ENCODE measurements around the gene TMBIM1. TPM values are rescaled to one million over a fixed set of nuclear protein-coding genes. Genes with fewer than 3 reads are reported as not detected.
A peak's percentile ranks its signal among the peaks of the same experiment; 100 is the strongest.

TMBIM1 gene
- total and polyA plus RNA-seq, 2 donors (not counting 1 experiment from before 2014, with no cell fraction given), result 170 to 235 TPM

DNA sequence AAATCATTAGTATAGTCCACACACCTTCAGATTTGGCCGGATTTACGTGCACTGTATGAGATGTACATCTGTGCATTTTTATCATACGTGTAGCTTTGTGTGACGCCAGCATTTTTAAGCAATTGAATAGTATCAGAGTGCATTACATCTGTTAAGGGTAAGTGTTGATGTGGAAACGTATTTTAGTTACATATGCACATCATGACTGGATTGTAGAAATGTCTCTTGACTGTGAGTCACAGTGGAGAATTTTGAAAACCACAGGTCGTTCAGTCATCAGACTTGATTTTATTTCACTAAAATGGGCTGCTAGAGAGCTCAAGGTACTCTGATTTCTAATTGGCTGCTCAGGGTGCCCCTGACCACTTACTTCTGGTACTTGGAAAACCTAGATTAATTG is 36.9 kb downstream of the TMBIM1 start:
- Histone ChIP-seq H3K36me3 (ENCODE audit: control insufficient read depth, insufficient read depth, low read length) (peaks cover 16% of the 10 kb centered on the region), H3K27me3 (ENCODE audit: control insufficient read depth, insufficient read depth, low read length) (no peaks in the 10 kb centered on the region), H3K4me2 (ENCODE audit: extremely low read depth, insufficient read depth, low read length) (no peak overlapping the region), H3K4me1 (ENCODE audit: control insufficient read depth, extremely low read depth, insufficient read depth, low read length) (peaks cover 8% of the 10 kb centered on the region), H3K27ac (ENCODE audit: insufficient read depth, low read length) (no peak overlapping the region), H3K4me3 (replicated peaks in 1 of 4; ENCODE audit: control extremely low read depth in 1 of 4, insufficient read depth in 1 of 4, low read depth in 3 of 4, low read length in 4 of 4) (no peak overlapping the region), H2AFZ (ENCODE audit: low read length) (no peak overlapping the region), H3K79me2 (ENCODE audit: control insufficient read depth, insufficient read depth, low read length) (no peaks in the 10 kb centered on the region), H3K9me3 (ENCODE audit: control insufficient read depth, insufficient read depth, low read depth, low read length) (no peaks in the 10 kb centered on the region), H4K20me1 (ENCODE audit: control insufficient read depth, extremely low read depth, insufficient read depth, low read length) (no peaks in the 10 kb centered on the region), H3K9ac (ENCODE audit: insufficient read depth, low read length) (no peak overlapping the region)
- peak; percentile 46 to 67 for DNase-seq (ENCODE audit: low read depth in 2 of 2)
- TF ChIP-seq, protein P1, sequence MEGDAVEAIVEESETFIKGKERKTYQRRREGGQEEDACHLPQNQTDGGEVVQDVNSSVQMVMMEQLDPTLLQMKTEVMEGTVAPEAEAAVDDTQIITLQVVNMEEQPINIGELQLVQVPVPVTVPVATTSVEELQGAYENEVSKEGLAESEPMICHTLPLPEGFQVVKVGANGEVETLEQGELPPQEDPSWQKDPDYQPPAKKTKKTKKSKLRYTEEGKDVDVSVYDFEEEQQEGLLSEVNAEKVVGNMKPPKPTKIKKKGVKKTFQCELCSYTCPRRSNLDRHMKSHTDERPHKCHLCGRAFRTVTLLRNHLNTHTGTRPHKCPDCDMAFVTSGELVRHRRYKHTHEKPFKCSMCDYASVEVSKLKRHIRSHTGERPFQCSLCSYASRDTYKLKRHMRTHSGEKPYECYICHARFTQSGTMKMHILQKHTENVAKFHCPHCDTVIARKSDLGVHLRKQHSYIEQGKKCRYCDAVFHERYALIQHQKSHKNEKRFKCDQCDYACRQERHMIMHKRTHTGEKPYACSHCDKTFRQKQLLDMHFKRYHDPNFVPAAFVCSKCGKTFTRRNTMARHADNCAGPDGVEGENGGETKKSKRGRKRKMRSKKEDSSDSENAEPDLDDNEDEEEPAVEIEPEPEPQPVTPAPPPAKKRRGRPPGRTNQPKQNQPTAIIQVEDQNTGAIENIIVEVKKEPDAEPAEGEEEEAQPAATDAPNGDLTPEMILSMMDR (conservative IDR thresholded peaks at IDR 0.05 in 1 of 2, IDR thresholded peaks at IDR 0.05 in 1 of 2; ENCODE audit: low read depth in 1 of 2, low read length in 2 of 2), result no peak
- no peak for TF ChIP-seq EZH2 (IDR thresholded peaks at IDR 0.05; ENCODE audit: low read length, missing control alignments)

DNA sequence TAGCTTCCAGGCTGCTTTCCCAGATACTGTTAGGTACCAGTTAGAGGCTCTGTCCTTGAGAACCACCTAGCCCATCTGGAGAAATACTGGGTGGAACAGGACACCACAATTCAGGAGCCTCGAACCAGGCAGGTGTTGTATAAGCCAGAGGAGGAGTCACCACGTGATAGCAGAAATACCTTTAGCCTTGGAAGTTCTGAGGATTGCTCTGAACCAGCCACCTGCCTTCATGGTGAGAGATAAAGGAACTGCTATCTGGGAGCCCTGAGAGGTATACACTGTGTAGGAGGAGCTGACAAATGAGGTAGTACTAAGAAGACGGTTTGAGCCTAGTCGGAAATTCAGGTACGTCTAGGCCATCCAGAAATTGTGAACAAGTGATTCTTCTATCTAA is 39.1 kb downstream of the TMBIM1 start:
- no peak overlapping the region for H3K27ac ChIP-seq (ENCODE audit: insufficient read depth, low read length)
- H4K20me1 ChIP-seq (ENCODE audit: control insufficient read depth, extremely low read depth, insufficient read depth, low read length), result no peaks in the 10 kb centered on the region
- H3K36me3 ChIP-seq (ENCODE audit: control insufficient read depth, insufficient read depth, low read length), result peaks cover 31% of the 10 kb centered on the region

DNA sequence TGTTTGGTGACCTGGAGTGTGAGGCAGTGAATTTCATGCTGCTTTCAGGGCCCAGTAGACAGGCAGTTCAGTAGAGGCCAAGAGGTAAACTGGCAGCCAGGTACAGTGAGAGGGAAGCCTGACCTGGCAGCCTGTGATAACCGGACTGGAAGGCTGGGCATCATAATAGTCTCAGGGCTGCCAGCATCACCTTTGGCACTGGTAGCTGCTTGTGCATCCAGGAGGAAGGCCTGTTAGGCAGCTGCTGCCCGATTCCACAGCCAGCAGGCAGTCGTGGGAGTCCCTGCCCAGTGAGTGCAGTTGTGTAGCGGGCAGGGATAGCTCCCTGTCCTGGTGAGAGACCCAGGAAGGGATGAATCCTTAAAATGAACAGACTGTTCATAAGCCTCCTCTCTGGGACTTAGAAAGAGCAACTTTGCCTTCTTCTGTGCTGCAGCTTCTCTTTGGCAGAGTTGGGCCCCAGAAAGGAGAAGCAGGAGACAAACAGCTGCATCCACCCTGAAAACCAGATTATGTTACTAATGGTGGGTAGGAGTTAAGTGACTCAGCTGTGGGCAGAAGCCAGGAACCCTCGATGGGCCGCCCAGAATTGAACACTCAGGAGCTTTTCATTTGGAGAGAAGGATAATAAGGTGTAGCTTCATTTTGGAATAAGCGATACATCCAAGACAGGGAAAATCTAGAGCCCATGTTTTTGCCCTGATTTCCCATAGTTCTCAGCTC is 39.6 kb downstream of the TMBIM1 start:
- Histone ChIP-seq H3K27ac (ENCODE audit: insufficient read depth, low read length) (no peak overlapping the region), H2AFZ (ENCODE audit: low read length) (no peak overlapping the region), H3K79me2 (ENCODE audit: control insufficient read depth, insufficient read depth, low read length) (peaks cover 6% of the 10 kb centered on the region), H3K27me3 (ENCODE audit: control insufficient read depth, insufficient read depth, low read length) (no peaks in the 10 kb centered on the region), H4K20me1 (ENCODE audit: control insufficient read depth, extremely low read depth, insufficient read depth, low read length) (no peaks in the 10 kb centered on the region), H3K9ac (ENCODE audit: insufficient read depth, low read length) (no peak overlapping the region), H3K4me3 (replicated peaks in 1 of 4; ENCODE audit: control extremely low read depth in 1 of 4, insufficient read depth in 1 of 4, low read depth in 3 of 4, low read length in 4 of 4) (no peak overlapping the region), H3K4me1 (ENCODE audit: control insufficient read depth, extremely low read depth, insufficient read depth, low read length) (no peaks in the 10 kb centered on the region), H3K4me2 (ENCODE audit: extremely low read depth, insufficient read depth, low read length) (no peak overlapping the region), H3K9me3 (ENCODE audit: control insufficient read depth, insufficient read depth, low read depth, low read length) (no peaks in the 10 kb centered on the region), H3K36me3 (ENCODE audit: control insufficient read depth, insufficient read depth, low read length) (peaks cover 34% of the 10 kb centered on the region)
- peak; percentile 32 to 55 for DNase-seq (ENCODE audit: low read depth in 2 of 2)
- TF ChIP-seq, protein P1 (conservative IDR thresholded peaks at IDR 0.05 in 1 of 2, IDR thresholded peaks at IDR 0.05 in 1 of 2; ENCODE audit: low read depth in 1 of 2, low read length in 2 of 2), result no peak
- no peak for TF ChIP-seq EZH2 (IDR thresholded peaks at IDR 0.05; ENCODE audit: low read length, missing control alignments)

More for the DNA sequence above, 39.1 kb downstream of the TMBIM1 start:
- DNase-seq (ENCODE audit: low read depth in 2 of 2), result no peak
- no peak for TF ChIP-seq EZH2 (IDR thresholded peaks at IDR 0.05; ENCODE audit: low read length, missing control alignments)
- TF ChIP-seq, protein P1 (conservative IDR thresholded peaks at IDR 0.05 in 1 of 2, IDR thresholded peaks at IDR 0.05 in 1 of 2; ENCODE audit: low read depth in 1 of 2, low read length in 2 of 2), result no peak
- Histone ChIP-seq H3K4me2 (ENCODE audit: extremely low read depth, insufficient read depth, low read length) (no peak overlapping the region), H3K27me3 (ENCODE audit: control insufficient read depth, insufficient read depth, low read length) (no peaks in the 10 kb centered on the region), H3K9me3 (ENCODE audit: control insufficient read depth, insufficient read depth, low read depth, low read length) (no peaks in the 10 kb centered on the region), H3K9ac (ENCODE audit: insufficient read depth, low read length) (no peak overlapping the region), H3K4me3 (replicated peaks in 1 of 4; ENCODE audit: control extremely low read depth in 1 of 4, insufficient read depth in 1 of 4, low read depth in 3 of 4, low read length in 4 of 4) (no peak overlapping the region), H3K79me2 (ENCODE audit: control insufficient read depth, insufficient read depth, low read length) (peaks cover 6% of the 10 kb centered on the region), H2AFZ (ENCODE audit: low read length) (no peak overlapping the region), H3K4me1 (ENCODE audit: control insufficient read depth, extremely low read depth, insufficient read depth, low read length) (no peaks in the 10 kb centered on the region)

Data from fibroblast of lung (primary cell).